ENCODE results near the gene TPM2.
"Not testable (repeated sequence)": the region's sequence is repeated elsewhere in the genome, so short reads cannot be mapped to it uniquely, and the experiment has no call there.

The TPM2 gene

GRCh38 chr9:35643046-35643445 lies 46.7 kb downstream of the TPM2 start:
- POLR2A ChIA-PET = no interaction called here
- CTCF ChIA-PET = no interaction called here
- TF ChIP-seq ELF4 (IDR thresholded peaks at IDR 0.05) (no peak), LEF1 (IDR thresholded peaks at IDR 0.05; ENCODE audit: borderline replicate concordance) (no peak), SUZ12 (IDR thresholded peaks at IDR 0.05) (no peak), HDGF (IDR thresholded peaks at IDR 0.05; ENCODE audit: borderline replicate concordance) (no peak), ARNT (IDR thresholded peaks at IDR 0.05) (no peak), L3MBTL2 (conservative IDR thresholded peaks at IDR 0.05) (no peak), NFRKB (IDR thresholded peaks at IDR 0.05) (no peak), ZNF384 (IDR thresholded peaks at IDR 0.05) (no peak), FOXA1 (IDR thresholded peaks at IDR 0.05) (no peak), CTBP1 (IDR thresholded peaks at IDR 0.05; ENCODE audit: borderline replicate concordance) (no peak), FOXK2 (IDR thresholded peaks at IDR 0.05) (no peak), TARDBP (IDR thresholded peaks at IDR 0.05) (no peak)
- no peak for DNase-seq (ENCODE audit: extremely low spot score)

GRCh38 chr9:35641478-35641877 lies 48.2 kb downstream of the TPM2 start:
- DNase-seq (ENCODE audit: extremely low spot score); POLR2A ChIA-PET; CTCF ChIA-PET: not testable (repeated sequence)

- POLR2A ChIA-PET; CTCF ChIA-PET; DNase-seq (ENCODE audit: extremely low spot score): not testable (repeated sequence)
Measured at GRCh38 chr9:35640431-35640830, 49.3 kb downstream of the TPM2 start.

DNA sequence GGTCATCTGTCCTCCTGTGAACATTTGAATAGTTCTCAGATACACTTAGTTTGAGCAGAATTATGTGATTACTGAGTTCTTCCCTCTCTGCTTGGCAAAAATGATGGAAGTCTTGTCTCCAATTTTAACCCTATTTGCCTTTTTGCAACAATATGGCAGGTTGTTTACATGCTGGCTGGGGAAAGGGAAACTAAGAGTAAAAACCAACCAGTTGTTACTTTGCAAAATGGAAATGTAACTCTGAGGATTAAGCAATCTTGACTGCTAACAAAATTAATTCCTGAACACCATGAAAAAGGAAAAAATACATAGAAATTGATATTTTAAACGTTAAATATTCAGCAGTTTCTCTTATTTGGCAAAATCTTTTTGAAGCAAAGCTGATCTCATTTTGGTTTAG lies 50.1 kb downstream of the TPM2 start:
- CTCF ChIA-PET = no interaction called here
- DNase-seq (ENCODE audit: extremely low spot score) = no peak
- TF ChIP-seq ELF4 (IDR thresholded peaks at IDR 0.05) (no peak), BHLHE40 (IDR thresholded peaks at IDR 0.05; ENCODE audit: borderline replicate concordance) (no peak), CTBP1 (IDR thresholded peaks at IDR 0.05; ENCODE audit: borderline replicate concordance) (no peak), FOXA1 (IDR thresholded peaks at IDR 0.05) (no peak), ZNF384 (IDR thresholded peaks at IDR 0.05) (no peak), L3MBTL2 (conservative IDR thresholded peaks at IDR 0.05) (no peak), FOXM1 (IDR thresholded peaks at IDR 0.05; ENCODE audit: borderline replicate concordance) (no peak), SP1 (IDR thresholded peaks at IDR 0.05) (no peak), SUZ12 (IDR thresholded peaks at IDR 0.05) (no peak), ARNT (IDR thresholded peaks at IDR 0.05) (no peak), HDGF (IDR thresholded peaks at IDR 0.05; ENCODE audit: borderline replicate concordance) (no peak), FOXK2 (IDR thresholded peaks at IDR 0.05) (no peak), LEF1 (IDR thresholded peaks at IDR 0.05; ENCODE audit: borderline replicate concordance) (no peak)
- POLR2A ChIA-PET = no interaction called here

DNA sequence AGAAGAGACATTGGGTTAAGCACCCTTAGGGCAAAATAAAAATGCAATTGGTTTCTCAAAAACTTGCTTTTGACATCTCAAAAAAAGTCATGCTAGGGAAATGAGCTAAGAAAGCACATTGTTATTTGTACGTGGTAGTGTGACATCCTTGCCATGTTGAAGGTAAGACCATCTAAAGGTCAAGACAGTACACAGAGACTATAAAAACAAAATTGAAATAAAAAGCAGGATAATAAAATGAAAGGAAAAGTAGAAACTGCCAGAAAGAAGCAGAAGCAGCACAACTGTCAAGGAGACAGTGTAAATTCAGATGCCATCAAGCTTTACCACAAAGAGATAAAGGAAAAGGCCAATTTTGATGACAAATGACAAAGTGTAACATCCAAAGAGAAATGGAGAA lies 50.5 kb downstream of the TPM2 start:
- CTCF ChIA-PET; DNase-seq (ENCODE audit: extremely low spot score); POLR2A ChIA-PET: not testable (repeated sequence)

DNA sequence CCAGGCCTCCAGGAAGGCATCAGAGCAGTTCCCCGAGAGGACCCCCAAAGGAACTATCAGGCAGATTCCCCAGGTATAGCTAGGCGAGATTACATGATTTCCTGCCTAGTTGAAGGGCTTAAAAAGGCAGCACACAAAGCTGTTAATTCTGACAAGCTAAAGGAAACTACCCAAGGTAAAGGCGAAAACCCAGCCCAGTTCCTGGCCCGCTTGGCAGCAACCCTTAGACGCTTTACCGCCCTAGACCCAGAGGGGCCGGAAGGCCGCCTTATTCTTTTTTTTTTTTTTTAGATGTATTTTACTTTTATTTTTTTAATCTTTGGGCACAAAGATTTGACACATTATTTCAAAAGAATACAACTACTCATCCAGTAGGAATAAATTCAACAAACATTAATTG lies 51.0 kb downstream of the TPM2 start:
- POLR2A ChIA-PET; DNase-seq (ENCODE audit: extremely low spot score); CTCF ChIA-PET: not testable (repeated sequence)

GRCh38 chr9:35637427-35637955 lies 52.2 kb downstream of the TPM2 start:
- CTCF ChIA-PET; POLR2A ChIA-PET; DNase-seq (ENCODE audit: extremely low spot score): not testable (repeated sequence)

DNA sequence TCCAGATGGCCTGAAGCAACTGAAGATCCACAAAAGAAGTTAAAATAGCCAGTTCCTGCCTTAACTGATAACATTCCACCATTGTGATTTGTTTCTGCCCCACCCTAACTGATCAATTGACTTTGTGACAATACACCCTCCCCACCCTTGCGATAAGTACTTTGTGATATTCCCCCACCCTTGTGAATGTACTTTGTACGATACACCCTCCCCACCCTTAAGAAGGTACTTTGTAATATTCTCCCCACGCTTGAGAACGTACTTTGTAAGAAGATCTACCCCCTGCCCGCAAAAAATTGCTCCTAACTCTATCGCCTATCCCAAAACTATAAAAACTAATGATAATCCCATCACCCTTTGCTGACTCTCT lies 52.9 kb downstream of the TPM2 start:
- DNase-seq (ENCODE audit: extremely low spot score); POLR2A ChIA-PET; CTCF ChIA-PET: not testable (repeated sequence)

- TF ChIP-seq HDGF (IDR thresholded peaks at IDR 0.05; ENCODE audit: borderline replicate concordance) (no peak), TARDBP (IDR thresholded peaks at IDR 0.05) (no peak), SUZ12 (IDR thresholded peaks at IDR 0.05) (no peak), ARNT (IDR thresholded peaks at IDR 0.05) (no peak), CTBP1 (IDR thresholded peaks at IDR 0.05; ENCODE audit: borderline replicate concordance) (no peak), L3MBTL2 (conservative IDR thresholded peaks at IDR 0.05) (no peak), NFRKB (IDR thresholded peaks at IDR 0.05) (no peak), FOXK2 (IDR thresholded peaks at IDR 0.05) (no peak), LEF1 (IDR thresholded peaks at IDR 0.05; ENCODE audit: borderline replicate concordance) (no peak), BHLHE40 (IDR thresholded peaks at IDR 0.05; ENCODE audit: borderline replicate concordance) (no peak), FOXM1 (IDR thresholded peaks at IDR 0.05; ENCODE audit: borderline replicate concordance) (no peak), SP1 (IDR thresholded peaks at IDR 0.05) (no peak)
- TF ChIP-seq, protein P1, sequence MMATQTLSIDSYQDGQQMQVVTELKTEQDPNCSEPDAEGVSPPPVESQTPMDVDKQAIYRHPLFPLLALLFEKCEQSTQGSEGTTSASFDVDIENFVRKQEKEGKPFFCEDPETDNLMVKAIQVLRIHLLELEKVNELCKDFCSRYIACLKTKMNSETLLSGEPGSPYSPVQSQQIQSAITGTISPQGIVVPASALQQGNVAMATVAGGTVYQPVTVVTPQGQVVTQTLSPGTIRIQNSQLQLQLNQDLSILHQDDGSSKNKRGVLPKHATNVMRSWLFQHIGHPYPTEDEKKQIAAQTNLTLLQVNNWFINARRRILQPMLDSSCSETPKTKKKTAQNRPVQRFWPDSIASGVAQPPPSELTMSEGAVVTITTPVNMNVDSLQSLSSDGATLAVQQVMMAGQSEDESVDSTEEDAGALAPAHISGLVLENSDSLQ (IDR thresholded peaks at IDR 0.05) = no peak
- no peak for DNase-seq (ENCODE audit: extremely low spot score)
- ChIA-PET POLR2A (no interaction called here), CTCF (no interaction called here)
Measured at GRCh38 chr9:35636135-35636876, 53.4 kb downstream of the TPM2 start.
